ENCODE results near the gene CCDC106.
A peak's percentile ranks its signal among the peaks of the same experiment; 100 is the strongest.

Gene CCDC106

DNA sequence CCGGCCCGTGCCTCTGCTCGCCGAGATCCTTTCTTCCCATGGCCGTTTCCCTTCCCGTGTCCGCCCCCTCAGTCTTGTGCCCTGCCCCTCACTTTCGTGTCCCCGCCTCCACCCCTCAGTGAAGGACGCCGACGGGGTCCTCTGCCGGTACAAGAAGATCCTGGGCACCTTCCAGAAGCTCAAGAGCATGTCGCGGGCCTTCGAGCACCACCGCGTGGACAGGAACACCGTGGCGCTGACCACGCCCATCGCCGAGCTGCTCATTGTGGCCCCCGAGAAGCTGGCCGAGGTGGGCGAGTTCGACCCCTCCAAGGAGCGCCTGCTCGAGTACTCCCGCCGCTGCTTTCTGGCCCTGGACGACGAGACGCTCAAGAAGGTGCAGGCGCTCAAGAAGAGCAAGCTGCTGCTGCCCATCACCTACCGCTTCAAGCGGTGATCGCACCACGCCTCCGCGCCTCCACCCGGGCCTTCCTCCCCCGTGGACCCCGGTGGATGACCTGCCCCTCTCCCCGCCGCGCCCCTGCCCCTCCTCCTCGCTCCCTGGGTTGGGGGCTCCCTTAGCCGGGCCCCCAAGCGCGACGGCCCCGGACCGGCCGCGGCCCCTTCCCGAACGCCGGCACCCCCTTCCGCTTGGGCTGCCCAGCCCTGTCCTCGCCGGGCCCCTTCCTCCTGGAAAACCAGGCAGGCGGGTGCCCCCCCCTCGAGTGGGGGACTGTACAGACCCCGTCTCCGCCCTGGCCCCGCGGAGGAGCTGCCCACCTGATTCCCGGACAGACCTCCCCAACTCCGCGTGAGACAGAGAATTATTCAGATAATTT is 4.5 kb downstream of the CCDC106 start:
- no peak for DNase-seq

DNA sequence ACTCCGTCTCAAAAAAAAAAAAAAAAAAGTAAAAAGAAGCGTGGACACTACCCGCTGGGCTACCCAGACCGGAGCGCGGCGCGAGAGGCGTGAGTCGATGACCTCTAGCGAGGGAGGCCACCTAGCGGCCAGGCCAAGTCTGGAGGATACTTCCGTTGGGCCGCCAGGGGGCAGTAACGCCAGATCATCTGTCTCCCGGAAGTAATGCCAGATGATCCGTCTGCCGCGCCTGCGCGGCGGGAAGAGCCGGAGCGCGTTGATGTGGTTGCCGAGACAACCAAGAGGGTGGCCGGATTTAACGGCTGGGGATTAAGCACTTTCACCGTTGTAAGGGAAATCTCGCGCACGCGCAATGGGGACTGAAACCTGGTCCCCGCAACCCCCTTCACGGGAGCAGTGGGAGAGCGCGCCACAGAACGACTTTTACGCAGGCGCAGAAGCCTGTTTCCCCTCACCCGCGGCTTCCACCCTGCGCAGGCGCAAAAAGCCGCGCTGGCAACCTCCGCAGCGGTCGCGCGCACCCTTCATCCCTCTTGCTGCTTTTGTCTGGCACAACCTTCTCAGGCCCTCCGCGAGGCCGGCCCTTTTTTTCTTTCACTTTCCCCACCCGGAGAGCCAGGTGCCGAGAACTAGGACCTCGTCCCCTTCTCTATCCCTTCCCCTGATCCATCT is 5.8 kb downstream of the CCDC106 start:
- peak; percentile 99 for DNase-seq

DNA sequence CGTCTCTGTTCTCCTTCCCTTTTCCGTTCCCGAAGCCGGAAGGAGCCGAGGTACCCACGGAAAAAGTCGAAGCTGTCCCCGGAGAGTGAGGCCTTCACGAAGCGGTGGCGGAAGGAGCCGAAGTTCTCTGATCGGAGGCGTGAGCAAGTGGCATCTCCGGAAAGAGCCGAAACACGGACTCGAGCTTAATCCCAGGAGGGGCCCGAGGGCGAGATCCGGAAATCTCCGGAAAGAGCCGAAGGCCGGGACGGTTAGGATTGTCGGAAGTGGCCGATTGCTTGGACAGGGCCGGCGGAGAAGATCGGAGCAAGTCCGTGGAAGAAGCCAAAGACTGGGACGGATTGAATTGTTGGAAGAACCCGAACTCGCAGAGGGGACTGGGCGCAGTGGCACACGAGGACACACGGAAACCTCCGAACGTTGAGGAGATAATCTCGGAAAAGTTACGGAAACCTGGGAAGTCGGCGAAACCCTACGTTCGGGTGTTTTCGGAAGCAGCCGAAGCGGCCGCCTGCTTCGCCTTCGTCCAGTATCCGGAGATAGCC is 6.4 kb downstream of the CCDC106 start:
- peak; percentile 96 for DNase-seq

DNA sequence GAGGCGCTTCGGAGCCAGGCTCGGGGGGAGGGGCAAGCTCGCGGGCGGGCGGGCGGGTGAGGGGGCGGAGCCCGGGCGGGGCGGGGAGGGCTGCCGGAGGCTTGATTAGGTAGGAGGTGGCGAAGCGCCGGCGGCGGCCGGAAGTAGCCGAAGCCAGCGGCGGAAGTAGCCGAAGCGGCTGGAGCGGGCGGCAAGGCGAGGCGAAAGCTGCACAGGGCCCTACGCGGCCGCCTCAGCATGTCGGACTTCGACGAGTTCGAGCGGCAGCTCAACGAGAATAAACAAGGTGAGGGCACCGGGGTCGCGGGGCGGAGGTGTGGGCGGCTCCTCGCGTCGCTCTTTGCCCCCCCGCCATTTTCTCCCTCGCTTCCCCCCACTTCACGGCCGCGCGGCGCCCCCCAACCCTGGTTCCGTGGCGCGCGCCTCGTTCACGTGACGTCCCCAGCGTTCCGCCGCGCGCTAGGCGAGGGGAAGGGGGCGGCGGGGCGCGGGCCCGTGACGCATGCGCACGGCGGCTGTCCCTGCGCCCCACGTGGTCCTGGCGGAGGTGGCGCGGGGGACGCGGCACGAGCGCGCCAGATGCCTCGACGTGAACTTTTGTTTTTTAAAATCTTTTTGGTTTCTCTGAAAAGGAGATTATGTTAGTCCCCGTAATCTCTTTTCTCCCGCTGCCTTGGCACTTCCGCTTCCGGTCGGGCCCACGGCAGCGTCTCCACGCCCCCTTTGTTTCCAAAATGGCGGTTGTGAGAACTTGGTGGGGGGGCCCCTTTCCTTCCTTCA is 7.0 kb downstream of the CCDC106 start, which contains the start of gene U2AF2:
TSS of gene U2AF2 (plus strand) at position 168 of the 780 bp plus-strand sequence. CDS start at position 238, 70 bp downstream.
- peak; percentile 96 for DNase-seq

DNA sequence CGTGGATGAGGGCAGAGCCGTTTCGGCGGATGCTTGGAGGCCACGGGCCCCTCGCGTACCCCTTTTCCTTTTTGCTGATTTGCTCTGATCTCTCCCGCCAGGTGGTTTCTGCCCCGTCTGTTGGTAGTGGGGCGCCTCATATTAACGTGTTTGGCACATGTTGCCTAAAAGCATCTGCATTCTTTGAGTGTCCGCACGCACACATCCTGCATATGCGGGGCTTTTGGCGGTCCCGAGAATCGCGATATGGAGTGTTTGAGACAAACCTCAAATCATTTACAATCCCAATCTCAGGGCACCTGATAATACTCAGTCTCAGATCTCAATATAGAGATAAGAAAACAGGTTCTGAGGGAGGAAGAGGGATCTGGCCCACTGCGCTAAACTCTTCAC is 7.6 kb downstream of the CCDC106 start:
- no peak for DNase-seq

DNA sequence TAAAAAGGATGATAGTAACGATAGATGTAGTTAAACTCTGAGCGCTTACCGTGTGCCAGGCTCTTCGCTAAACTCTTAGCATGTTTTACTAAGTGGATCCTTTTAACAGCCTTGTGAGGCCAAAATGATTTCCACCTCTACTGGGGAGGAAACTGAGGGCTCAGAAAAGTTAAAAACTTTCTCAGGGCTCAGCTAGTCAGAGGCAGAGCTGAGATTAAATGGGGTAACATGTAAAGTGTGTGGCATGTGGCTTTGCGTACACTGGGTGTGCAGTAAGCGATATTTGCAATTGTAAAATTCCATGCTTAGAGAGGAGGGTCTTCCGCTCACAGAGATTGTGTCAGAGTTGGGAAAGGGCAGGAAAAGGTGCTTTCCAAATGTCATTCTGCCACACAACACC is 8.5 kb downstream of the CCDC106 start:
- DNase-seq, result no peak

DNA sequence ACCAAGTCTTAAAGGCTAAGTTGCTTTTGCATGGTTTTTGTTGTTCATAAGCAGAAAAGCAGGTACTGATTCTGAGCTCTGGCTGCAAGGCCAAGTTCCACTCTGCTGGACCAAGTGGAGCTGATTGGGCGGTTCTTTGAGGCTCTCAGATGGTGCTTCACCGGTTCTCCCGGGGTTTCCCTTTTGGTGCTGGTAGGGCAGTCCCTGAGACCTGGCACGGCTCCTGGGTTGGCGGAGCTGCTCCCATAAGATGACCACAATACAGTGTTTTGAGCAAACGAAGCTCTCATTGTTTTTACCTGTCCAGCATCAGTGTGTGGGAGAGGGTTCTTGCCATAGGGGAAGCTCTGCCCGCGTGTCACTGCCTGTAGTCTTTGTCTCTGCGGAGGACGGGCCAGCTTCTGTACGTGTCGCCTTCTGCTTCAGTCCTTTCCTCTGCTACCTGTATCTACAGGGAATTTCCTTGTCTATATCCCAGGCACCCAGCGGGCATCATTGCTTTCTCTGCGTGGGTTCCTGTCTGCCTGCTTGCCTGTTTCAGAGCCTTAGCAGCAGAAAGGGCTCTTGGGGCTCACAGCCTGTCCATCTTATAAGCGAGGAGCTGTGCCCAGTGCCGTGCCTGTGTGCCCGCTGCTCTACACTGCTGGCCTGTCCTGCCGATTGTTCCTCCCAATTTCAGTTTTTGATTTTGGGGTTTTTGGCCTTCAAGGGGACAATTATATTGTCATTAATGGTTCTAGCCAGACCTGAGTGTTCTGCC is 9.2 kb downstream of the CCDC106 start:
- no peak for DNase-seq

DNA sequence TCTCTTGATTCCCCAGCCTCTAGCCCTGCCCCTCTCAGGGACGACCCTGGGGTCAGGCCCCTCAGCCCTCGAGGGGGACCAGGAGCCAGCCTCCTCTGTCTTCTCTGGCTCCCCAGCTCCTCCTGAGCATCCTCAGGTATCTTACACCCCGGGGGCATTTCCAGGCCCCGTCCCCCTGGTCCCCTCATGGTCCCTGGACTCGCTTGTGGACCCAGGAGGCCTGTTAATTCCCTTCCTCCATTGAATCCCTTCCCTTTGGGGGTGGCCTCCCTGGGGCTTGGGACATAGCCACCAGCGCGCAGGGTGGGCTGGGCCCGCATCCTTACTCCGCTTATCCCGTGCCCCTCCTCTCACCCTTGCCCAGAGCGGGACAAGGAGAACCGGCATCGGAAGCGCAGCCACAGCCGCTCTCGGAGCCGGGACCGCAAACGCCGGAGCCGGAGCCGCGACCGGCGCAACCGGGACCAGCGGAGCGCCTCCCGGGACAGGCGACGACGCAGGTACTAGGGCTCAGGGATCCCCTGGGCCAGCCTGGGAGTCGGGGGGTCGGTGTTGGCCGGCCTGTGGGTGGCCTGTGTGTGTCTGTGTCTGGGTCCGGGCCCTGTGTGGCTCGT is 10.9 kb downstream of the CCDC106 start:
- DNase-seq, result no peak

DNA sequence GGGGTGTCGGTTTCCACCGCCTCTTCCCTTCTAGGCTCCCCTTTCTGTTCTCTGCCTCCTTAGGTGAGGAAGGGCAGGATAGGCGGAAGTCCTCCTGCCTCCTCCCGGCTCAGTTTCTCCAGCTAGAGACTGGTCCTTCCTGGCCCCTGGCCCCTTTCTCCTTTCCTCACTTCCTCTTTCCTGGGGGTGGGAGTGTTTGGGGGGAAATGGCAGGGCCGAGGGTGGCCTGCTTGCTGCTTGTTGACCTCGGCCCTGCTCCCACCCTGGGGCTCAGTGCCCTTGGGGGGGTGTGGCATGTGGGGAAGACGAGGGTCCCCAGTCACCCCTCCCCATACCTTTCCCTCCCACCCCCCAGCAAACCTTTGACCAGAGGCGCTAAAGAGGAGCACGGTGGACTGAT is 11.8 kb downstream of the CCDC106 start:
- DNase-seq, result no peak

DNA sequence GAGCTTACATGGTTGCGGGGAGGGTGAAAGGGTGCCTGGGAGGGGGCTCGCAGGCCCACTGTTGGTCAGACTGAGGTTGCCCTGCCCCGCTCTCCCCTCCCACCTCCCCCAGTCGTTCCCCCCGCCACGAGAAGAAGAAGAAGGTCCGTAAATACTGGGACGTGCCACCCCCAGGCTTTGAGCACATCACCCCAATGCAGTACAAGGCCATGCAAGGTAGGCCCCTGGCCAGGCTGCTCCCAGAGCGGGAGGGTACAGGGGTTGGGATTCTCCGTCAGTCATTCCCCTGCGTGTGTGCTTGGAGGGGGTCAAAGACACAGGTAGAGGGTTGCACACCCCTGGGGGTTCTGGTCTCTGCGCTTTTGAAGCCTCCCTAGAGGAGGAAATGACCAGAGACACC is 12.4 kb downstream of the CCDC106 start:
- no peak for DNase-seq

DNA sequence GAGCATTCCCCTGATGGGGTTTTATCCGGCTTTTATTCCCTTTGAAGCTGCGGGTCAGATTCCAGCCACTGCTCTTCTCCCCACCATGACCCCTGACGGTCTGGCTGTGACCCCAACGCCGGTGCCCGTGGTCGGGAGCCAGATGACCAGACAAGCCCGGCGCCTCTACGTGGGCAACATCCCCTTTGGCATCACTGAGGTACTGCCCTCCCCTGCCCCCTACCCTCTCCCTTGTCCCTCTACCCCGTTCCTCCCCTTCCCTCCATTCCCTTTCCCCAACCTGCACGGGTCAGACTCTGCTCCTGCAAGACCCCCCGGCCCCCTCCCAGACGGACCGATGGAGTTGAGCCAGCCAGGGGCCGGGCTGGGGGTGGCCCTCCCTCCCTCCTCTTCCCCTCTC is 13.0 kb downstream of the CCDC106 start:
- no peak for DNase-seq

DNA sequence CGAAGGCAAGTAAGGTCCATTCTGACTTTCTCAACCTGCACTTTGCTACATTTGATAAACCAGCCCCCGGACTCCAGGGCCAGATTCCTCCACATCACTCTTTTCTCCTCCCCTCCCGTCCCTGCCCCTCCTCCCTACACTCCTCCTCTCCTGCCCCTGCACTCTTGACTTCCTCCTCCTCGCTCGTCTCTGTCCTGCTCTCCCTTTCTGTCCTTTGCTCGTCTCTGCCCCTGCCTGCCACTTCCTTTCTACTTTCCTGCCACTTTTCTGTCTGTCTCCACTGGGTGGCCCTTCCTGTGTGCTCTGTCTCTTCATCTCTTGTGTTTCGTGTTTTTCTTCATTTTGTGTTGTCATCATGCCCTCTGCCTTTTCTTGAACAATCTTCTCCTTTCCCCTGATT is 13.8 kb downstream of the CCDC106 start:
- no peak for DNase-seq

DNA sequence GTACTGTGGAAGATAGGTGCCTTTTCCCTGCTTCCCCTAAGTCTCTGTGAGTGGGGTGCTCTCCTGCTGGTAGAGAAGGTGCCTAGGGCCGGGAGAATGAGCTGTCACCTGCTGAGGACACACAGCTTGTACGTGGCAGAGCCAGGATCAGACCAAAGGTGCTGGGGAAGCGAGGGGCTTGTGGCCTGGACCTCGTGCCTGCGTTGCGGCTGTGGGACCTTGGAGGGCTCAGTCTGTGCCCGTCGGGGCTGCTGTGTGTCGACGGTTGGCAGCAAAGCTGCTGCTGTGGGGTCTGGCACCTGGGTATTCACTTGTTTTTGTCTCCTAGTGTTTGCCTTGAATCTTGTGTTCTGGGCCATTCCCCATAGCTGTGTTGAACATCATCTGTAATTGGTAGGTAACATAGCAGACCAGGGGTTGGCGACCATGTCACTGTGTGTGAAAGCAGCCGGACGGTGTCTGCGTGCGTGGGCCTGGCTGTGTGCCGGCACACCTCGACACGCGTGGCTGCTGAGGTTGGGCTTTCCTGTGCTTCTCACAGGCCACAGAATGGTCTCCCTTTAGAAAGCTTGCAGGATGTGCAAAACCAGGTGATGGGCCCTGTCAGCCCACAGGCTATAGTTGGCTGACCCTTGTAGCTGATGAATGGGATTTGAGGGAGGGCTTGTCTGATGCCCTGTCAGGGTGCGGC is 16.0 kb downstream of the CCDC106 start:
- no peak for DNase-seq

DNA sequence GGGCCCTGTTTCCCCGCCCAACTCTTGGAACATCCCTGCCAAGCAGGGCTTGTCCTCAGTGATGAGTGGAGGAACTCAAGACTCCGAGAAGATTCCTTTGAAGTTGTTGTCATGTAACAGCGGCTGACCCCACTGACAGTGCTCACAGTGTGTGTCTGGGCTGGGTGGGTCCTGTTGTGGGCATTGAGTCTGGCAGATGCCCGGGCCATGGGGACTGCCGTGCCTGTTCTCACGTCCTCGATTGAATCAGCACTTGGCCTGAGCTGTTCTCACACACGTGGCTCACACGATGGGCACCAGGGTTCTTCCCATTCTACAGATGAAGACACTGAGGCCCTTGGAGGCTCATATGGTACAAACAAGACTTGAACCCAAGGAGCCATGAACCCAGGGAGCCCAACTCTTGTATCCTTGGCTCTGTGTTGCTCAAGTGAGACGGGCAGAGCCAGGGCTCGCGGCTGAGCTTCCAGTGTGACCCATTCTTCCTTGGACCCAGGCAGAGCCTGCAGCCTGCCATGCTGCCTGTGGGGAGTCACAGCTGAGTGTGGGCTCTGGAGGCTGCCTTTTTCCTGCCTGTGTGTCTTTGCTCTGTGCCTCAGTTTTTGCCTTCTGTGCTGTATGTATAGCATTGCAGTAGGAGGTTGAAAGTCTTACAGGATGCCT is 18.5 kb downstream of the CCDC106 start:
- DNase-seq, result no peak

DNA sequence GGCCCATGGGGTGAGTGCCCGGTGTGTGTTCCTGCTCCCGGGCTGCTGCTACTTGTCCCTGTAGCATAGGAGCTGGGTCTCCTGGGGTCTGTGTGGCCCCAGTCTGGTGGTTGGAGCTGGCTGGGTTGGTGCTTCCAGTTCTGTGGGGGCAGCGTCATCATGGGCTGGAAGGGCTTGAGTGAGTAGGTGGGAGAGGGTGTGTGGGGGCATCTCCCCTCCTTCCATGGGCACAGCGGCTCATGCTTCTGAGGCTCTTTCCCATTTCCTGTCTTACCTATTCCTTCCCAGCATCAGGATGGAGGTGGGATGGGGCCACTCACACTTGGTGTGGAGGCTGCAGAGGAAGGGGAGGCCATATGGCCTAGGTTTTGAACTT is 19.0 kb downstream of the CCDC106 start:
- no peak for DNase-seq

DNA sequence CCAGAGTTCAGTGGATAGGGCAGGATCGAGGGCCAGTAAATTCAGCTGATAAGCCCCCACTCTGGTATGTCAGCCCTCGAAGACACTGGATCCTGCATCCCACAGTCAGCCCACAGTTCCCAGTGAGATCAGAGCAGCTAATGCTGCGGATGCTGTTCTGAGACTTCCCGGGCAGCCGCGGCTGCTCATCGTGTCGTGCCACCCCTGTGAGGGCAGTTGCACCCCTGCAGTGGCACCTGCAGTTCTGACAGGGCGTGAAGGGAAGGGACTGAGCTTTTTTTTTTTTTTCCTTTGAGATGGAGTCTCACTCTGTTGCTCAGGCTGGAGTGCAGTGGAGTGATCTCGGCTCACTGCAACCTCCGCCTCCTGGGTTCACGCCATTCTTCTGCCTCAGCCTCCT is 19.5 kb downstream of the CCDC106 start:
- DNase-seq, result no peak

DNA sequence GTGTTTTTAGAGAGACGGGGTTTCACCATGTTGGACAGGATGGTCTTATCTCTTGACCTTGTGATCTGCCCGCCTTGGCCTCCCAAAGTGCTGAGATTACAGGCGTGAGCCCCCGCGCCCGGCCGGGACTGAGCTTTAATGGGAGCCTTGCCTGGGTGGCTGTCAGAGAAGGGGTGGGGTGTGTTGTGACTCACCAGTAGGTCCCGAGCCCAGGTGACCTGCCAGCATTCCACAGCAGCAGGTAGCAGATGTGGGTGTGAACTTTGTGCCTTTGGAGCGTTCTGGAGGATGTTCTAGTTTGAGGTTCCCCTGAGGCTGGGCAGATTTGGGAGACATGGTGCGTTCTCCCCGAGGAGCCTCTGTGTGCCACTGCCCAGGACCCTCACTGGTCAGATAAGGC is 19.9 kb downstream of the CCDC106 start:
- no peak for DNase-seq

DNA sequence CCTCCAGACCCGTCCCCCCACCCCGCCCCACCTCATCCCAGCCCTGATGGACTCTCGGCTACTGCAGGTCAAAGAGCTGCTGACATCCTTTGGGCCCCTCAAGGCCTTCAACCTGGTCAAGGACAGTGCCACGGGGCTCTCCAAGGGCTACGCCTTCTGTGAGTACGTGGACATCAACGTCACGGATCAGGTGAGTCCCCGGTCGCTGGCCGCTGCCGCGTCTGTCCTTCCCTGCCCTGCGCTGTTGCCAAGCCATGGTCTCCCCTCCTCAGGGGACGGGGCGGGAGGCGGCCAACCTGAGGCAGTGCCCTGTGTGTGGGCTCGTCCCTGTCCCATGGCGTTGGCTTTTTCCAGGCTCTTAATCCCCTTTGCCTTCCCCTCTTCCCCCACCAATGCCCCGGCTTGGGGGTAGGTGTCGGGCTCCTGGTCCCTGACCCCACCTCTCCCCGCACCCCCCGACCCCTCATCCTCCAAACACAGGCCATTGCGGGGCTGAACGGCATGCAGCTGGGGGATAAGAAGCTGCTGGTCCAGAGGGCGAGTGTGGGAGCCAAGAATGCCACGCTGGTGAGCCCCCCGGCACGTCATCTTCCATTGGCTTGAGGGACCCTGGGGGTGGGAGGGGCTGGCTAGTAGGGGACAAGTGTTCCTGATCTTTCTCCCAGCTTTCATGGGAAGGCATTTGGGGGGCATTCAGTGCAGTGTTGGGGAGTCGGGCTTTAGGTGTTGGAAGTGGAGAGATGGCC is 20.8 kb downstream of the CCDC106 start:
- DNase-seq, result no peak

DNA sequence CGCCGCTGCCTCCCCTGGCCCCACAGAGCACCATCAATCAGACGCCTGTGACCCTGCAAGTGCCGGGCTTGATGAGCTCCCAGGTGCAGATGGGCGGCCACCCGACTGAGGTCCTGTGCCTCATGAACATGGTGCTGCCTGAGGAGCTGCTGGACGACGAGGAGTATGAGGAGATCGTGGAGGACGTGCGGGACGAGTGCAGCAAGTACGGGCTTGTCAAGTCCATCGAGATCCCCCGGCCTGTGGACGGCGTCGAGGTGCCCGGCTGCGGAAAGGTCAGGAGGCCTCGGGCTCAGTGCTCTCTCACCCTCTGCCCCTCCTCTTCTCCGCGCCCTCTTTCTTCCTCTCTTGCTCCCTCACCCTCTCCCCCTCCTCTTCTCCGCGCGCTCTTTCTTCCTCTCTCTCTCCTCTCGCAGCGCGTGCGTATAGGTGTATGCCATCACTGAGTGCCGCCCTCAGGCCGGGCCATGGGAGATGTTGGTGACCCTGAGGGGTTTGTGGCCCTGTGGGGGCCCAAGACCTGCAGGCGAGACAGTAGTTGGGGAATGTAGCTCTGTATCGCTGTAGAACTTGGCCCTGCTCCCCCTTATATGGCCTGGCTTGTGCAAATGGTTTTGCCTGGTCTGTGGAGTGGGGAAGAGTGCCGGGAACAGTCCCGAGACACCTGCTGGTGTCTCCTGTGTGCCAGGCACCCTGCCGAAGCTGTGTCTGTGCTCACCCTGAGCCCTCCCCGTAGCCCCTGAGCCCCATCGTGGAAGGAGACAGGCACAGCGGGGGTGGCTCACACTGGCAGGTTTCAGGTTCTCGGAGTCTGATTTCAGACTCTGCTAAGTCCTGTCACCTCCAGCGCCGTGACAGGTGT is 21.6 kb downstream of the CCDC106 start:
- no peak for DNase-seq
